NCI-H128 (cell line): ENCODE results near the gene PSAT1.
A peak's percentile ranks its signal among the peaks of the same experiment; 100 is the strongest.
"Not testable (repeated sequence)": the region's sequence is repeated elsewhere in the genome, so short reads cannot be mapped to it uniquely, and the experiment has no call there.

Experiments
- DNase-seq: peaks from one replicate; lab custom pipeline; 2025; ENCODE audit not compliant: unreplicated experiment; lab: John Stamatoyannopoulos, UW

Gene PSAT1

GRCh38 chr9:78296893-78297671, at the start of gene PSAT1:
PSAT1 (plus strand) TSS chr9:78297125; CDS start chr9:78297211, 86 bp downstream.
- DNase-seq: peak; percentile 91

- no peak for DNase-seq
Measured at GRCh38 chr9:78248635-78249034, 48.3 kb upstream of the PSAT1 start.

GRCh38 chr9:78249542-78249941, 47.4 kb upstream of the PSAT1 start:
- no peak for DNase-seq

- DNase-seq: no peak
Measured at GRCh38 chr9:78252616-78253015, 44.3 kb upstream of the PSAT1 start.

GRCh38 chr9:78253285-78253684, 43.6 kb upstream of the PSAT1 start:
- no peak for DNase-seq

GRCh38 chr9:78261403-78262001, 35.4 kb upstream of the PSAT1 start:
- no peak for DNase-seq

- DNase-seq: no peak
Measured at GRCh38 chr9:78262655-78263054, 34.3 kb upstream of the PSAT1 start.

GRCh38 chr9:78267889-78268288, 29.0 kb upstream of the PSAT1 start:
- no peak for DNase-seq

- DNase-seq: no peak
Measured at GRCh38 chr9:78269784-78270183, 27.1 kb upstream of the PSAT1 start.

- no peak for DNase-seq
Measured at GRCh38 chr9:78272307-78272706, 24.6 kb upstream of the PSAT1 start.

GRCh38 chr9:78273761-78274160, 23.2 kb upstream of the PSAT1 start:
- DNase-seq: no peak

- no peak for DNase-seq
Measured at GRCh38 chr9:78278177-78278777, 18.6 kb upstream of the PSAT1 start.

GRCh38 chr9:78278801-78279200, 18.1 kb upstream of the PSAT1 start:
- no peak for DNase-seq

GRCh38 chr9:78280982-78281668, 15.8 kb upstream of the PSAT1 start:
- no peak for DNase-seq

- DNase-seq: not testable (repeated sequence)
Measured at GRCh38 chr9:78284181-78284580, 12.7 kb upstream of the PSAT1 start.

GRCh38 chr9:78286125-78286524, 10.8 kb upstream of the PSAT1 start:
- no peak for DNase-seq

- no peak for DNase-seq
Measured at GRCh38 chr9:78286946-78287388, 10.0 kb upstream of the PSAT1 start.

GRCh38 chr9:78288214-78288892, 8.6 kb upstream of the PSAT1 start:
- DNase-seq: no peak

- no peak for DNase-seq
Measured at GRCh38 chr9:78289474-78289873, 7.5 kb upstream of the PSAT1 start.

- no peak for DNase-seq
Measured at GRCh38 chr9:78291240-78291925, 5.5 kb upstream of the PSAT1 start.
